ENCODE data around the gene LPAR1. TPM values are rescaled to one million over a fixed set of nuclear protein-coding genes. Genes with fewer than 3 reads are reported as not detected.

The LPAR1 gene
- total RNA-seq, 1 experiment from 2014 or later = 28.3 TPM

DNA sequence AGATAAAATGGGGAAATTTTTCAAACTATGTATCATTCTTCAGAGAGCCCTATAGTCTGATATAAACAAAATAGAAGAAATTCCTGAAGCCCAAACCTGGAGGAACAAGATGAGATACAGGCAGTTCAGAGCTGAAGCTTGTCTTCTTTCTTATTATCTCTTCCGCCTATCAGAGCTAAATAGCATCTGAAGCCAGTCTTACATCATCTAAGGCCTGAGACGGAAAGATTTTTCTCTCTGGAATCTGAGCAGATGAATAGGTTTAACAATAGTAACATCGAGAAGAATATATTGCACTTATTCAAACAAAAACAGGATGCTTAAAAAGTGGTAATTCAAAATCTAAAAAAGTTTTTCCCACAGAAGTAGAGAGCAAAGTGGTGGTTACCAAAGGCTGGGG is 59.8 kb downstream of the LPAR1 start:
- intact Hi-C loops (cut with micrococcal nuclease; ENCODE audit: unreplicated experiment) = loop anchor here (2.0 to 5.0 kb wide), 3 partner anchors 58 to 319 kb away; no protein-coding TSS in a partner anchor
- ChIA-PET POLR2A (ENCODE audit: low non-redundant PET) (interaction anchor here (0.5 to 0.8 kb wide), 2 partner anchors 109 to 1508 kb away, joined by 4 read pairs; no protein-coding TSS in a partner anchor), CTCF (no interaction called here)
- BruUV-seq (replicated peaks) = no TSS peak
- TF ChIP-seq EZH2 (IDR thresholded peaks at IDR 0.05; ENCODE audit: borderline replicate concordance, low read depth, low read length, poor library complexity, severe bottlenecking) = no peak
- TF ChIP-seq, protein P1, sequence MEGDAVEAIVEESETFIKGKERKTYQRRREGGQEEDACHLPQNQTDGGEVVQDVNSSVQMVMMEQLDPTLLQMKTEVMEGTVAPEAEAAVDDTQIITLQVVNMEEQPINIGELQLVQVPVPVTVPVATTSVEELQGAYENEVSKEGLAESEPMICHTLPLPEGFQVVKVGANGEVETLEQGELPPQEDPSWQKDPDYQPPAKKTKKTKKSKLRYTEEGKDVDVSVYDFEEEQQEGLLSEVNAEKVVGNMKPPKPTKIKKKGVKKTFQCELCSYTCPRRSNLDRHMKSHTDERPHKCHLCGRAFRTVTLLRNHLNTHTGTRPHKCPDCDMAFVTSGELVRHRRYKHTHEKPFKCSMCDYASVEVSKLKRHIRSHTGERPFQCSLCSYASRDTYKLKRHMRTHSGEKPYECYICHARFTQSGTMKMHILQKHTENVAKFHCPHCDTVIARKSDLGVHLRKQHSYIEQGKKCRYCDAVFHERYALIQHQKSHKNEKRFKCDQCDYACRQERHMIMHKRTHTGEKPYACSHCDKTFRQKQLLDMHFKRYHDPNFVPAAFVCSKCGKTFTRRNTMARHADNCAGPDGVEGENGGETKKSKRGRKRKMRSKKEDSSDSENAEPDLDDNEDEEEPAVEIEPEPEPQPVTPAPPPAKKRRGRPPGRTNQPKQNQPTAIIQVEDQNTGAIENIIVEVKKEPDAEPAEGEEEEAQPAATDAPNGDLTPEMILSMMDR (conservative IDR thresholded peaks at IDR 0.05; ENCODE audit: low read depth, low read length) = no peak
- Histone ChIP-seq H3K36me3 (ENCODE audit: insufficient read depth, low read length, poor library complexity, severe bottlenecking) (no peaks in the 10 kb centered on the region), H3K9me3 (ENCODE audit: low read depth, low read length, poor library complexity, severe bottlenecking) (no peaks in the 10 kb centered on the region), H3K27ac (ENCODE audit: low read depth, low read length, poor library complexity, severe bottlenecking) (peak overlapping the region; percentile 83), H3K4me3 (ENCODE audit: low read depth, low read length, poor library complexity, severe bottlenecking) (peak overlapping the region; percentile 2), H3K4me1 (ENCODE audit: insufficient read depth, low read length, poor library complexity, severe bottlenecking) (peaks cover 76% of the 10 kb centered on the region), H3K27me3 (replicated peaks; ENCODE audit: insufficient read depth, low read depth, low read length, poor library complexity) (no peaks in the 10 kb centered on the region)
- DNase-seq (ENCODE audit: low spot score) = peak; percentile 69

DNA sequence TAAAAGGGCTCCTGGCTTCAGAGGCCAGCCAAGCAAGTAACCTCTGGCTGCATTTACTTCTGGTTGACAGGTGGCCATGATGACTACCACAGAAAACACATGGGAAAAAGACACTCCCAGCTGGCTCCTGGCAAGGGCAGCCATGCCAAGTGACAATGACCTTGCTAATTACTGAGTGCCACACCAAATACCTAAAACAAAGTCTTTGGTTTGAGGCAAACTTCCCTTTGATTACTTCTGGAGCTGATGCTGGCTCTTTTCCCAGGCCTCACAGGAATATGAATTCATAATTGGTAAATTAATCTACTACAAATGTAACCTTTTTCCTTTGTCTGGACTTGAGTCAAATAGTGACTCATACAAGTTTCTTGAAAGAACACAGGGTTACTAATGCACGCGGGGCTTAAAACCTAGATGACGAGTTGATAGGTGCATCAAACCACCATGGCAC is 61.0 kb downstream of the LPAR1 start:
- Histone ChIP-seq H3K36me3 (ENCODE audit: insufficient read depth, low read length, poor library complexity, severe bottlenecking) (no peaks in the 10 kb centered on the region), H3K4me1 (ENCODE audit: insufficient read depth, low read length, poor library complexity, severe bottlenecking) (peaks cover 71% of the 10 kb centered on the region), H3K27me3 (replicated peaks; ENCODE audit: insufficient read depth, low read depth, low read length, poor library complexity) (no peaks in the 10 kb centered on the region), H3K4me3 (ENCODE audit: low read depth, low read length, poor library complexity, severe bottlenecking) (no peak overlapping the region), H3K9me3 (ENCODE audit: low read depth, low read length, poor library complexity, severe bottlenecking) (no peaks in the 10 kb centered on the region), H3K27ac (ENCODE audit: low read depth, low read length, poor library complexity, severe bottlenecking) (peak overlapping the region; percentile 90)
- no TSS peak for BruUV-seq (replicated peaks)
- DNase-seq (ENCODE audit: low spot score) = peak; percentile 75
- intact Hi-C loops (cut with micrococcal nuclease; ENCODE audit: unreplicated experiment) = loop anchor here (5.0 kb wide), 1 partner anchor 320 kb away; no protein-coding TSS in a partner anchor
- TF ChIP-seq, protein P1 (conservative IDR thresholded peaks at IDR 0.05; ENCODE audit: low read depth, low read length) = no peak
- ChIA-PET POLR2A (ENCODE audit: low non-redundant PET) (no interaction called here), CTCF (interaction anchor here (1.3 kb wide), 1 partner anchor 59 kb away, joined by 4 read pairs; no protein-coding TSS in a partner anchor)

DNA sequence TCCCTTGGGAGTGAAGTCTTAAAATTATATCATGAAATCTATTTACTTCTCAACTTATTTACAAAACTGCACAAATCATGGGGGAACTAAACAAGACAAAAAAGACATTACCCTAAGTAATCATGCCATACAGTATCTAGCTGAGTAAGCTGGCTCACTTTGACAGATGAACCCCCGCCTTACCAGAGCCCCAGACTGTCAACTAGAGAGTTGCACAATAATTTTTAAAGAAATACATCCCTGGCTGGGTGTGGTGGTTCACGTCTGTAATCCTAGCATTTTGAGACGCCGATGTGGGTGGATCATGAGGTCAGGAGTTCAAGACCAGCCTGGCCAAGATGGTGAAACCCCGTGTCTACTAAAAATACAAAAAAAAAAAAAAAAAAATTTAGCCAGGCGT is 62.3 kb downstream of the LPAR1 start:
- no peak for DNase-seq (ENCODE audit: low spot score)
- POLR2A ChIA-PET (ENCODE audit: low non-redundant PET) = no interaction called here
- no peaks in the 10 kb centered on the region for H3K27me3 ChIP-seq (replicated peaks; ENCODE audit: insufficient read depth, low read depth, low read length, poor library complexity)
- H3K4me3 ChIP-seq (ENCODE audit: low read depth, low read length, poor library complexity, severe bottlenecking) = no peak overlapping the region
- TF ChIP-seq, protein P1 (conservative IDR thresholded peaks at IDR 0.05; ENCODE audit: low read depth, low read length) = no peak
- TF ChIP-seq EZH2 (IDR thresholded peaks at IDR 0.05; ENCODE audit: borderline replicate concordance, low read depth, low read length, poor library complexity, severe bottlenecking) = no peak
- peak overlapping the region; percentile 90 for H3K27ac ChIP-seq (ENCODE audit: low read depth, low read length, poor library complexity, severe bottlenecking)
- H3K9me3 ChIP-seq (ENCODE audit: low read depth, low read length, poor library complexity, severe bottlenecking) = no peaks in the 10 kb centered on the region
- no peaks in the 10 kb centered on the region for H3K36me3 ChIP-seq (ENCODE audit: insufficient read depth, low read length, poor library complexity, severe bottlenecking)
- intact Hi-C loops (cut with micrococcal nuclease; ENCODE audit: unreplicated experiment) = loop anchor here (5.0 kb wide), 1 partner anchor 321 kb away; no protein-coding TSS in a partner anchor
- no TSS peak for BruUV-seq (replicated peaks)
- H3K4me1 ChIP-seq (ENCODE audit: insufficient read depth, low read length, poor library complexity, severe bottlenecking) = peaks cover 69% of the 10 kb centered on the region
- CTCF ChIA-PET = no interaction called here

All from A673 (cell line).